ENCODE measurements around the gene RWDD4. TPM values are rescaled to one million over a fixed set of nuclear protein-coding genes. Genes with fewer than 3 reads are reported as not detected.
A peak's percentile ranks its signal among the peaks of the same experiment; 100 is the strongest.

Gene RWDD4
- total and polyA plus RNA-seq, 2 of the 4 experiments (the other 2 are of a cell fraction), result 8.5 to 8.8 TPM

DNA sequence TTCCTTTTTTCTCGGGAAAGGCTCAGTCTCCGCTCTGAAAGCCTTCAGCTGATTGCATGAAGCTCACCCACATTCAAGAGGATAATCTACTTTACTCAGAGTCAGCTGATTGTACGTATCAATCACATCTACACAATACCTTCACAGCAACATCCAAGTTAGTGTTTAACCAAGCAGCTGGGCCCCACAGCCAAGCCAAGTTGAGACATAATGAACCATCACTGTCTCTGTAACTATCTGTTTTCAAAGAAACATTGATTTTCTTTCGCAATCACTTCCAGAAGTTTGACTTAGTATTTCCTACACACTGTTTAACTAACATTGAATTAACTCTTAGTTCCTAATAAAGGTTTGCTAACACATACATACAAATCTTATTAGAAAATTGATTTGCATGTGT is 40.3 kb downstream of the RWDD4 start:
- no peak overlapping the region for H2AFZ ChIP-seq (replicated peaks; ENCODE audit: low read length, poor library complexity)
- CTCF ChIA-PET, result interaction anchor here (0.5 kb wide), 1 partner anchor 16 kb away, joined by 4 read pairs; no protein-coding TSS in a partner anchor

More for the DNA sequence above, 40.3 kb downstream of the RWDD4 start:
- dilution Hi-C loops (cut with HindIII; ENCODE audit: low sequenced_read_pairs, unreplicated experiment), result no loop called here
- Histone ChIP-seq H2AK5ac (ENCODE audit: low read depth, low read length) (no peak overlapping the region), H4K91ac (ENCODE audit: insufficient read depth, low read depth, low read length) (no peak overlapping the region), H2BK15ac (ENCODE audit: low read depth, low read length) (no peak overlapping the region), H3K4me2 (ENCODE audit: low read depth, low read length) (no peak overlapping the region), H3K36me3 (ENCODE audit: control insufficient read depth, insufficient read depth, low read length) (no peaks in the 10 kb centered on the region), H3K79me1 (ENCODE audit: low read depth in 1 of 2, low read length in 2 of 2) (no peaks in the 10 kb centered on the region), H2BK20ac (ENCODE audit: low read depth, low read length) (no peak overlapping the region), H3K27me3 (ENCODE audit: control insufficient read depth, insufficient read depth, low read length) (no peaks in the 10 kb centered on the region), H2AK9ac (replicated peaks; ENCODE audit: low read depth, low read length, poor library complexity) (no peak overlapping the region), H2BK120ac (ENCODE audit: low read depth, low read length) (no peak overlapping the region), H3K9me1 (ENCODE audit: insufficient read depth, low read length) (no peaks in the 10 kb centered on the region), H4K20me1 (ENCODE audit: insufficient read depth, low read length) (no peaks in the 10 kb centered on the region), H3K14ac (replicated peaks; ENCODE audit: low read depth, low read length) (no peak overlapping the region), H3K4ac (ENCODE audit: low read depth, low read length) (no peak overlapping the region), H3K4me1 (ENCODE audit: control insufficient read depth, insufficient read depth, low read length) (peaks cover 5% of the 10 kb centered on the region; the same call in 1 of the 2 replicates), H4K5ac (ENCODE audit: low read depth, low read length) (no peak overlapping the region), H3K27ac (ENCODE audit: insufficient read depth, low read length) (no peak overlapping the region), H3K9ac (ENCODE audit: low read depth, low read length) (no peak overlapping the region), H3K56ac (ENCODE audit: extremely low read depth, insufficient read depth, low read length) (no peak overlapping the region), H2BK5ac (ENCODE audit: low read depth, low read length, poor library complexity, severe bottlenecking) (no peak overlapping the region), H3K4me3 (ENCODE audit: insufficient read depth, low read depth, low read length) (no peak overlapping the region), H4K8ac (ENCODE audit: low read depth in 2 of 2, low read length in 2 of 2) (no peak overlapping the region), H3K9me3 (ENCODE audit: control insufficient read depth, insufficient read depth, low read length) (no peaks in the 10 kb centered on the region), H3K23ac (ENCODE audit: low read depth, low read length) (no peak overlapping the region), H3K18ac (ENCODE audit: low read depth, low read length) (no peak overlapping the region)
- 64% methylated on average over 2 of the region's 4 CpGs; no CpG with 5 or more reads in 1 of the 2 experiments for WGBS, 2 experiments (ENCODE audit: extremely low coverage in 2 of 2, insufficient read length in 1 of 2)
- DNase-seq (no peak), ATAC-seq (ENCODE audit: low read depth) (peak; percentile 42)
- intact Hi-C loops (cut with micrococcal nuclease), result no loop called here
- in situ Hi-C loops (cut with MboI; ENCODE audit: low sequenced_read_pairs), result no loop called here
- POLR2A ChIA-PET (ENCODE audit: unreplicated experiment), result no interaction called here
- BruUV-seq (replicated peaks), result no TSS peak
- no peak for TF ChIP-seq BHLHE40 (IDR thresholded peaks at IDR 0.05; ENCODE audit: low read depth, low read length)
- TF ChIP-seq, protein P1, sequence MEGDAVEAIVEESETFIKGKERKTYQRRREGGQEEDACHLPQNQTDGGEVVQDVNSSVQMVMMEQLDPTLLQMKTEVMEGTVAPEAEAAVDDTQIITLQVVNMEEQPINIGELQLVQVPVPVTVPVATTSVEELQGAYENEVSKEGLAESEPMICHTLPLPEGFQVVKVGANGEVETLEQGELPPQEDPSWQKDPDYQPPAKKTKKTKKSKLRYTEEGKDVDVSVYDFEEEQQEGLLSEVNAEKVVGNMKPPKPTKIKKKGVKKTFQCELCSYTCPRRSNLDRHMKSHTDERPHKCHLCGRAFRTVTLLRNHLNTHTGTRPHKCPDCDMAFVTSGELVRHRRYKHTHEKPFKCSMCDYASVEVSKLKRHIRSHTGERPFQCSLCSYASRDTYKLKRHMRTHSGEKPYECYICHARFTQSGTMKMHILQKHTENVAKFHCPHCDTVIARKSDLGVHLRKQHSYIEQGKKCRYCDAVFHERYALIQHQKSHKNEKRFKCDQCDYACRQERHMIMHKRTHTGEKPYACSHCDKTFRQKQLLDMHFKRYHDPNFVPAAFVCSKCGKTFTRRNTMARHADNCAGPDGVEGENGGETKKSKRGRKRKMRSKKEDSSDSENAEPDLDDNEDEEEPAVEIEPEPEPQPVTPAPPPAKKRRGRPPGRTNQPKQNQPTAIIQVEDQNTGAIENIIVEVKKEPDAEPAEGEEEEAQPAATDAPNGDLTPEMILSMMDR (conservative IDR thresholded peaks at IDR 0.05; ENCODE audit: low read depth, low read length), result no peak
- TF ChIP-seq POLR2A (IDR thresholded peaks at IDR 0.05; ENCODE audit: low read depth, low read length), result no peak
- TF ChIP-seq CEBPB (IDR thresholded peaks at IDR 0.05; ENCODE audit: low read depth, low read length), result peak; percentile 87
